OCI-LY7 (cell line): Measurements from ENCODE around the gene MDK. TPM values are rescaled to one million over a fixed set of nuclear protein-coding genes. Genes with fewer than 3 reads are reported as not detected.
A peak's percentile ranks its signal among the peaks of the same experiment; 100 is the strongest.

ENCODE experiments used
- BruUV-seq: library from RNA; stranded (reverse); fragments of 400-500 nt; replicated peaks from 2 replicates; lab custom pipeline; 2021; lab: Mats Ljungman, UMichigan
- CTCF ChIA-PET: fragments of 300-600 bp; sonication (Branson Sonifier 250); formaldehyde crosslinking; loops from one replicate; lab custom pipeline; 2022; ENCODE audit warnings: antibody characterized with exemption; ENCODE audit not compliant: unreplicated experiment; lab: Charles Lee
- POLR2A ChIA-PET: fragments of 300-600 bp; sonication (Branson Sonifier 250); formaldehyde crosslinking; loops from one replicate; lab custom pipeline; 2022; ENCODE audit warnings: antibody characterized with exemption; lab: Charles Lee
- DNase-seq: peaks from one replicate; pipeline ENCODE4 v3.0.0-alpha.2; 2015; ENCODE audit warnings: low spot score
- H2AFZ ChIP-seq: fragments of 200-600 bp; sonication (generic), shearing (Covaris generic); 2 replicates; pipeline ENCODE4 v1.6.1; 2014; ENCODE audit warnings: mild to moderate bottlenecking, antibody characterized with exemption, low read length, moderate library complexity
- H3K27ac ChIP-seq: fragments of 200-600 bp; sonication (generic); 2 replicates; pipeline ENCODE4 v1.5.1; 2014; ENCODE audit warnings: mixed run types, low read depth, mild to moderate bottlenecking, moderate library complexity, low read length, inconsistent platforms; ENCODE audit not compliant: poor library complexity, severe bottlenecking
- H3K36me3 ChIP-seq: fragments of 200-600 bp; sonication (generic); 2 replicates; pipeline ENCODE4 v1.6.1; 2014; ENCODE audit warnings: mild to moderate bottlenecking, antibody characterized with exemption, low read length, moderate library complexity, mixed read lengths; ENCODE audit not compliant: insufficient read depth
- H3K4me1 ChIP-seq: fragments of 200-600 bp; sonication (generic); 2 replicates; pipeline ENCODE4 v1.5.1; 2014; ENCODE audit warnings: mild to moderate bottlenecking, low read length; ENCODE audit not compliant: insufficient read depth, poor library complexity, severe bottlenecking
- H3K4me2 ChIP-seq: fragments of 200-600 bp; sonication (generic); 2 replicates; pipeline ENCODE4 v1.6.1; 2014; ENCODE audit warnings: mild to moderate bottlenecking, low read length
- H3K4me3 ChIP-seq: fragments of 200-600 bp; sonication (generic); 2 replicates; pipeline ENCODE4 v1.5.1; 2014; ENCODE audit warnings: mild to moderate bottlenecking, low read depth, low read length; ENCODE audit not compliant: poor library complexity, severe bottlenecking
- H3K79me2 ChIP-seq: fragments of 200-600 bp; sonication (generic); 2 replicates; pipeline ENCODE4 v1.6.1; 2016; ENCODE audit warnings: low read depth, mild to moderate bottlenecking, low read length, moderate library complexity, mixed read lengths; ENCODE audit not compliant: insufficient read depth
- H3K9me2 ChIP-seq: fragments of 200-600 bp; sonication (generic); 2 replicates; pipeline ENCODE4 v1.6.1; 2016; ENCODE audit warnings: mild to moderate bottlenecking, low read length, mixed read lengths; ENCODE audit not compliant: insufficient read depth
- H3K9me3 ChIP-seq: fragments of 200-600 bp; sonication (generic); 2 replicates; pipeline ENCODE4 v1.6.1; 2014; ENCODE audit warnings: mild to moderate bottlenecking, mixed run types, low read length, mixed read lengths
- H4K20me1 ChIP-seq: fragments of 200-600 bp; sonication (generic); 2 replicates; pipeline ENCODE4 v1.6.1; 2014; ENCODE audit warnings: mild to moderate bottlenecking, antibody characterized with exemption, low read length, moderate library complexity, mixed read lengths; ENCODE audit not compliant: insufficient read depth
- CTCF ChIP-seq: fragments of 200-600 bp; sonication (generic); conservative IDR thresholded peaks from 2 replicates; pipeline ENCODE4 v1.5.1; 2014; ENCODE audit warnings: mild to moderate bottlenecking, antibody characterized with exemption, low read length, moderate library complexity, mixed read lengths
- EZH2phosphoT487 ChIP-seq: fragments of 200-600 bp; sonication (generic); IDR thresholded peaks from 2 replicates; pipeline ENCODE4 v1.6.1; 2018; ENCODE audit warnings: low read depth, borderline replicate concordance, mild to moderate bottlenecking, mixed run types, antibody characterized with exemption, low read length, moderate library complexity, mixed read lengths
- intact Hi-C: fragments of 100-400 bp; cut with micrococcal nuclease; formaldehyde crosslinking; loops from one replicate; pipeline ENCODE4 v1.10.0; 2022; ENCODE audit not compliant: unreplicated experiment
- total RNA-seq, 2 experiments: library from RNA; depleted of rRNA in 1 of 2; stranded (reverse); fragments of >200 nt in 1 of 2; shearing (Covaris generic) in 1 of 2; gene quantifications; 2 replicates each; pipeline ENCODE4 v1.2.3, GENCODE V29; 2014 to 2022

The MDK gene
- total RNA-seq, 2 experiments from 2014 or later: 5.1 to 6.2 TPM

GRCh38 chr11:46343520-46343919 is 37.9 kb upstream of the MDK start:
- CTCF ChIA-PET: no interaction called here
- Histone ChIP-seq H3K4me2 (no peak overlapping the region), H3K36me3 (peaks cover 3% of the 10 kb centered on the region; the same call in 1 of the 2 replicates), H3K9me3 (no peaks in the 10 kb centered on the region), H3K79me2 (peaks cover 10% of the 10 kb centered on the region), H3K4me3 (no peak overlapping the region), H3K4me1 (peaks cover 30% of the 10 kb centered on the region), H3K27ac (no peak overlapping the region), H2AFZ (no peak overlapping the region), H3K9me2 (no peaks in the 10 kb centered on the region), H4K20me1 (no peaks in the 10 kb centered on the region; the same call in 1 of the 2 replicates)
- POLR2A ChIA-PET: interaction anchor here (1.0 to 2.5 kb wide), 3 partner anchors 17 to 31 kb away, joined by 3 to 13 read pairs (median 3); no protein-coding TSS in a partner anchor
- BruUV-seq: no TSS peak
- intact Hi-C loops: no loop called here
- TF ChIP-seq EZH2phosphoT487: no peak
- no peak for TF ChIP-seq CTCF
- DNase-seq: no peak

- intact Hi-C loops: no loop called here
- POLR2A ChIA-PET: interaction anchor here (0.6 to 1.0 kb wide), 3 partner anchors 81 to 231 kb away, joined by 3 to 4 read pairs (median 3); no protein-coding TSS in a partner anchor
Observed at GRCh38 chr11:46345131-46345597, 36.3 kb upstream of the MDK start.

More at GRCh38 chr11:46345131-46345597, 36.3 kb upstream of the MDK start:
- CTCF ChIA-PET: interaction anchor here (2.3 kb wide), 1 partner anchor 27 kb away, joined by 8 read pairs; no protein-coding TSS in a partner anchor
- H3K4me1 ChIP-seq: peaks cover 46% of the 10 kb centered on the region
- peaks cover 25% of the 10 kb centered on the region for H3K79me2 ChIP-seq
- H3K36me3 ChIP-seq: peaks cover 7% of the 10 kb centered on the region; the same call in 1 of the 2 replicates
- peaks cover 8% of the 10 kb centered on the region; the same call in 1 of the 2 replicates for H4K20me1 ChIP-seq
- peak overlapping the region; percentile 11; the same call in 1 of the 2 replicates for H2AFZ ChIP-seq
- H3K4me3 ChIP-seq: peak overlapping the region; percentile 19
- TF ChIP-seq EZH2phosphoT487: no peak
- no peak for TF ChIP-seq CTCF
- H3K9me3 ChIP-seq: no peaks in the 10 kb centered on the region
- peak overlapping the region; percentile 36 for H3K4me2 ChIP-seq
- H3K27ac ChIP-seq: no peak overlapping the region
- no peaks in the 10 kb centered on the region for H3K9me2 ChIP-seq
- BruUV-seq: no TSS peak
- DNase-seq: peak; percentile 36
